H1 (cell line): ENCODE results near the gene DIP2C. TPM values are rescaled to one million over a fixed set of nuclear protein-coding genes. Genes with fewer than 3 reads are reported as not detected.

Source experiments
- CTCF ChIA-PET: fragments of 300-600 bp; sonication (Branson Sonifier 250); formaldehyde crosslinking; loops from one replicate; lab custom pipeline; 2021; ENCODE audit not compliant: partially characterized antibody; lab: Charles Lee
- POLR2A ChIA-PET: fragments of 300-600 bp; sonication (Branson Sonifier 250); formaldehyde crosslinking; loops from one replicate; lab custom pipeline; 2021; ENCODE audit warnings: inconsistent platforms; ENCODE audit not compliant: partially characterized antibody; lab: Charles Lee
- DNase-seq, 2 experiments: peaks; one replicate each; pipeline versions ENCODE4 v3.0.0 to v3.0.0-alpha.2; 2010 to 2022; ENCODE audit warnings: low spot score in 2 of 2, low read depth in 1 of 2, mixed read lengths in 1 of 2
- FAIRE-seq: peaks from 2 replicates; lab custom pipeline; 2011; peaks lifted over from hg19 to GRCh38; lab: Jason Lieb, UNC
- H2AFZ ChIP-seq: 2 replicates; pipeline ENCODE4 v1.8.1; 2012; ENCODE audit warnings: low read length, inconsistent platforms
- H2AK5ac ChIP-seq: 2 replicates; pipeline ENCODE4 v1.6.1; 2013; ENCODE audit warnings: low read depth, low read length
- H2BK120ac ChIP-seq: replicated peaks from 2 replicates; pipeline ENCODE3; 2013; ENCODE audit warnings: low read depth, low read length, inconsistent platforms
- H2BK12ac ChIP-seq: 2 replicates; pipeline ENCODE4 v1.6.1; 2013; ENCODE audit warnings: low read depth, low read length
- H2BK15ac ChIP-seq: 2 replicates; pipeline ENCODE4 v1.6.1; 2013; ENCODE audit warnings: low read length
- H2BK20ac ChIP-seq: 2 replicates; pipeline ENCODE4 v1.6.1; 2013; ENCODE audit warnings: low read length
- H2BK5ac ChIP-seq: 2 replicates; pipeline ENCODE4 v1.6.1; 2013; ENCODE audit warnings: low read depth, low read length
- H3K14ac ChIP-seq: 2 replicates; pipeline ENCODE4 v1.6.1; 2013; ENCODE audit warnings: inconsistent platforms; ENCODE audit not compliant: insufficient read length
- H3K18ac ChIP-seq: 2 replicates; pipeline ENCODE4 v1.6.1; 2013; ENCODE audit warnings: low read length; ENCODE audit errors: extremely low read depth
- H3K23ac ChIP-seq: 2 replicates; pipeline ENCODE4 v1.6.1; 2013; ENCODE audit warnings: inconsistent platforms; ENCODE audit not compliant: insufficient read length
- H3K23me2 ChIP-seq: 2 replicates; pipeline ENCODE4 v1.6.1; 2013; ENCODE audit warnings: low read depth, low read length
- H3K27ac ChIP-seq: 2 replicates; pipeline ENCODE4 v1.6.1; 2011; ENCODE audit warnings: low read depth, low read length, inconsistent platforms
- H3K27me3 ChIP-seq, 4 experiments: replicated peaks in 1 of 4; 1 replicate in 1 of 4; 2 replicates in 3 of 4; pipeline versions ENCODE4 v1.6.1 to v1.8.1; 2011 to 2013; ENCODE audit warnings: low read length in 3 of 4, mild to moderate bottlenecking in 3 of 4, inconsistent platforms in 2 of 4, mixed read lengths in 2 of 4, moderate library complexity in 1 of 4; ENCODE audit not compliant: control insufficient read depth in 3 of 4, insufficient read depth in 3 of 4; ENCODE audit errors: extremely low read depth in 1 of 4
- H3K36me3 ChIP-seq, 4 experiments: 2 replicates each; pipeline versions ENCODE4 v1.6.1 to v1.8.1; 2011 to 2013; ENCODE audit warnings: mild to moderate bottlenecking in 4 of 4, low read length in 3 of 4, moderate library complexity in 2 of 4, control low read depth in 1 of 4, inconsistent platforms in 1 of 4; ENCODE audit not compliant: insufficient read depth in 4 of 4, control insufficient read depth in 2 of 4
- H3K4ac ChIP-seq: replicated peaks from 2 replicates; pipeline ENCODE3; 2013; ENCODE audit warnings: low read length, low read depth, mixed read lengths, inconsistent platforms; ENCODE audit not compliant: insufficient read length
- H3K4me1 ChIP-seq, 4 experiments: replicated peaks in 1 of 4; 1 replicate in 1 of 4; 2 replicates in 3 of 4; pipeline versions ENCODE4 v1.6.1 to v1.8.1; 2011 to 2013; ENCODE audit warnings: low read length in 3 of 4, inconsistent platforms in 2 of 4, mixed read lengths in 1 of 4; ENCODE audit not compliant: insufficient read depth in 4 of 4, control insufficient read depth in 3 of 4
- H3K4me2 ChIP-seq, 2 experiments: 2 replicates each; pipeline versions ENCODE4 v1.6.1 to v1.8.1; 2011 to 2013; ENCODE audit warnings: low read depth in 2 of 2, low read length in 2 of 2, control low read depth in 1 of 2, inconsistent platforms in 1 of 2, mild to moderate bottlenecking in 1 of 2; ENCODE audit not compliant: insufficient read depth in 1 of 2
- H3K4me3 ChIP-seq, 4 experiments: fragments of 200-600, 300-600 bp in 1 of 4; sonication (generic), shearing (Covaris generic), sonication (Bioruptor Twin) in 1 of 4; 2 replicates each; pipeline versions ENCODE4 v1.5.1 to v1.8.1; 2011 to 2016; ENCODE audit warnings: low read length in 4 of 4, low read depth in 3 of 4, control low read depth in 2 of 4, inconsistent platforms in 2 of 4, mild to moderate bottlenecking in 2 of 4, mixed read lengths in 1 of 4, moderate library complexity in 1 of 4; ENCODE audit not compliant: insufficient read depth in 2 of 4; ENCODE audit errors: extremely low read depth in 1 of 4
- H3K56ac ChIP-seq: replicated peaks from 2 replicates; pipeline ENCODE3; 2013; ENCODE audit warnings: low read depth, mild to moderate bottlenecking, mixed read lengths, low read length, inconsistent platforms; ENCODE audit not compliant: insufficient read length
- H3K79me1 ChIP-seq: 2 replicates; pipeline ENCODE4 v1.6.1; 2013; ENCODE audit warnings: low read depth, low read length, control low read depth
- H3K79me2 ChIP-seq, 2 experiments: 2 replicates each; pipeline versions ENCODE4 v1.6.1 to v1.8.1; 2012 to 2013; ENCODE audit warnings: low read length in 2 of 2, mild to moderate bottlenecking in 2 of 2, inconsistent platforms in 1 of 2; ENCODE audit not compliant: insufficient read depth in 2 of 2, control insufficient read depth in 1 of 2
- H3K9ac ChIP-seq, 4 experiments: replicated peaks in 1 of 4; 1 replicate in 1 of 4; 2 replicates in 3 of 4; pipeline versions ENCODE4 v1.6.1 to v1.8.1; 2011 to 2013; ENCODE audit warnings: low read depth in 3 of 4, low read length in 3 of 4, control low read depth in 2 of 4, mild to moderate bottlenecking in 2 of 4, moderate library complexity in 2 of 4, inconsistent platforms in 1 of 4; ENCODE audit errors: extremely low read depth in 1 of 4
- H3K9me3 ChIP-seq, 2 experiments: 2 replicates each; pipeline versions ENCODE4 v1.6.1 to v1.8.1; 2012 to 2013; ENCODE audit warnings: mild to moderate bottlenecking in 2 of 2, moderate library complexity in 2 of 2, control low read depth in 1 of 2, inconsistent platforms in 1 of 2, low read depth in 1 of 2, low read length in 1 of 2, mixed read lengths in 1 of 2; ENCODE audit not compliant: insufficient read depth in 2 of 2
- H4K20me1 ChIP-seq, 2 experiments: replicated peaks in 1 of 2; 2 replicates each; pipeline versions ENCODE3 to v1.8.1; 2011 to 2013; ENCODE audit warnings: inconsistent platforms in 2 of 2, low read length in 2 of 2, mild to moderate bottlenecking in 1 of 2; ENCODE audit not compliant: insufficient read depth in 2 of 2, control insufficient read depth in 1 of 2
- H4K5ac ChIP-seq: 2 replicates; pipeline ENCODE4 v1.6.1; 2013; ENCODE audit warnings: low read length, low read depth, mixed read lengths, inconsistent platforms; ENCODE audit not compliant: insufficient read length
- H4K8ac ChIP-seq: 2 replicates; pipeline ENCODE4 v1.8.0; 2013; ENCODE audit warnings: mild to moderate bottlenecking, moderate library complexity, low read length, inconsistent platforms; ENCODE audit not compliant: insufficient read depth; ENCODE audit errors: extremely low read depth
- H4K91ac ChIP-seq: replicated peaks from 2 replicates; pipeline ENCODE3; 2013; ENCODE audit warnings: low read length, mixed read lengths, inconsistent platforms; ENCODE audit not compliant: insufficient read length
- CHD2 ChIP-seq: IDR thresholded peaks from 2 replicates; pipeline ENCODE4 v1.6.1; 2012; ENCODE audit warnings: low read length, improper control_type of control experiment
- CTCF ChIP-seq, 3 experiments: IDR thresholded peaks; 1 replicate in 2 of 3; 2 replicates in 1 of 3; pipeline versions ENCODE4 v1.5.1 to v1.6.1; 2011; ENCODE audit warnings: low read length in 3 of 3, mild to moderate bottlenecking in 3 of 3, inconsistent platforms in 2 of 3, low read depth in 1 of 3, moderate library complexity in 1 of 3; ENCODE audit not compliant: insufficient read depth in 1 of 3; ENCODE audit errors: control extremely low read depth in 1 of 3
- FOSL1 ChIP-seq: IDR thresholded peaks from 2 replicates; pipeline ENCODE4 v1.6.1; 2011; ENCODE audit warnings: mild to moderate bottlenecking, low read depth, low read length, moderate library complexity; ENCODE audit not compliant: insufficient read depth
- JUND ChIP-seq: IDR thresholded peaks from 2 replicates; pipeline ENCODE4 v1.6.1; 2011; ENCODE audit warnings: mild to moderate bottlenecking, improper control_type of control experiment, low read length
- MAFK ChIP-seq: IDR thresholded peaks from 2 replicates; pipeline ENCODE4 v1.6.1; 2012; ENCODE audit warnings: low read depth, mild to moderate bottlenecking, improper control_type of control experiment, low read length
- SIN3A ChIP-seq, 2 experiments: IDR thresholded peaks in 1 of 2; conservative IDR thresholded peaks in 1 of 2; 2 replicates each; pipeline ENCODE4 v1.6.1; 2011 to 2012; ENCODE audit warnings: low read length in 2 of 2, improper control_type of control experiment in 1 of 2, low read depth in 1 of 2, mild to moderate bottlenecking in 1 of 2
- TCF12 ChIP-seq: IDR thresholded peaks from 2 replicates; pipeline ENCODE4 v1.6.1; 2011; ENCODE audit warnings: low read depth, mild to moderate bottlenecking, low read length
- TEAD4 ChIP-seq: IDR thresholded peaks from 2 replicates; pipeline ENCODE4 v1.6.1; 2012; ENCODE audit warnings: low read depth, low read length, inconsistent platforms, mixed read lengths
- USF2 ChIP-seq: IDR thresholded peaks from 2 replicates; pipeline ENCODE4 v1.6.1; 2011; ENCODE audit warnings: low read length, improper control_type of control experiment
- WGBS, 2 experiments: shearing (Covaris generic) in 1 of 2; methylation state at CpG; one replicate each; pipeline versions ENCODE4 v1.1.6 to v1.1.7; 2013 to 2015; ENCODE audit warnings: low lambda C conversion rate in 2 of 2, mixed read lengths in 2 of 2, inconsistent platforms in 1 of 2, low coverage in 1 of 2, missing lambda C conversion rate in 1 of 2; ENCODE audit not compliant: insufficient replicate concordance in 2 of 2, insufficient coverage in 1 of 2, insufficient read length in 1 of 2; ENCODE audit errors: extremely low coverage in 1 of 2, missing lambda C conversion rate in 1 of 2; 5-methylcytosine and 5-hydroxymethylcytosine counted together
- polyA plus RNA-seq, 7 experiments: library from polyadenylated mRNA; depleted of rRNA in 3 of 7; stranded (reverse) in 5 of 7; unstranded in 2 of 7; fragments of >200 nt in 5 of 7; fragments of 200-250 nt in 2 of 7; gene quantifications; 1 replicate in 5 of 7; 2 replicates in 1 of 7; 4 replicates in 1 of 7; pipeline versions ENCODE4 v1.2.1 to v1.2.3, GENCODE V29; 2011 to 2013; ENCODE audit warnings: missing spikeins in 2 of 7, mixed read lengths in 2 of 7
- total RNA-seq: library from RNA; stranded (reverse); fragmentation: NEBNext Ultra II Directional; extraction: Animal tissue kit (Norgen Biotek cat#: 25700); gene quantifications from 2 replicates; pipeline ENCODE4 v1.2.1, GENCODE V29; 2021

DIP2C gene
- total and polyA plus RNA-seq, 2 of the 8 experiments (the other 6 are each of a cell fraction or from before 2014, with no cell fraction given) = 3.8 to 9.3 TPM

GRCh38 chr10:306675-307185, 382.7 kb downstream of the DIP2C start:
- H2BK12ac ChIP-seq = no peak overlapping the region
- CTCF ChIA-PET = interaction anchor here (0.6 to 0.7 kb wide), 3 partner anchors 33 to 403 kb away, joined by 3 read pairs; no protein-coding TSS in a partner anchor
- no peak overlapping the region for H2BK120ac ChIP-seq
- H3K23me2 ChIP-seq = peaks cover 4% of the 10 kb centered on the region; the same call in 1 of the 2 replicates
- H3K36me3 ChIP-seq = no peaks in the 10 kb centered on the region; a peak in 1 of 8 replicates
- H3K14ac ChIP-seq = no peak overlapping the region
- peaks cover 0 to 10% (median 3%) of the 10 kb centered on the region in 4 experiments; a peak in 6 of 7 replicates for H3K4me1 ChIP-seq
- H4K5ac ChIP-seq = no peak overlapping the region
- H4K20me1 ChIP-seq = peaks cover 0 to 7% of the 10 kb centered on the region in 2 experiments
- H3K9me3 ChIP-seq = no peaks in the 10 kb centered on the region
- peak in 1 of 2 experiments; percentile 58 for DNase-seq
- no peak overlapping the region for H3K27ac ChIP-seq
- POLR2A ChIA-PET = interaction anchor here (1.1 kb wide), 1 partner anchor 19 kb away, joined by 3 read pairs; no protein-coding TSS in a partner anchor
- H3K79me2 ChIP-seq = no peaks in the 10 kb centered on the region
- H3K18ac ChIP-seq = no peak overlapping the region
- H3K9ac ChIP-seq = no peak overlapping the region
- no peak overlapping the region for H4K91ac ChIP-seq
- no peaks in the 10 kb centered on the region for H3K79me1 ChIP-seq
- H3K4ac ChIP-seq = no peak overlapping the region
- no peak overlapping the region for H3K23ac ChIP-seq
- WGBS, 2 experiments = 59% methylated on average over 8 of the region's 8 CpGs; no CpG with 5 or more reads in 1 of the 2 experiments
- H4K8ac ChIP-seq = no peak overlapping the region
- no peak overlapping the region for H2BK5ac ChIP-seq
- no peak overlapping the region for H2BK15ac ChIP-seq
- no peak overlapping the region for H2AFZ ChIP-seq
- H3K4me2 ChIP-seq = no peak overlapping the region; a peak in 1 of 4 replicates
- H2AK5ac ChIP-seq = no peak overlapping the region
- H2BK20ac ChIP-seq = no peak overlapping the region
- no peak overlapping the region for H3K56ac ChIP-seq
- H3K27me3 ChIP-seq = no peaks in the 10 kb centered on the region
- FAIRE-seq = no peak
- H3K4me3 ChIP-seq = no peak overlapping the region
- TF ChIP-seq SIN3A (conservative IDR thresholded peaks at IDR 0.05 in 1 of 2, IDR thresholded peaks at IDR 0.05 in 1 of 2; ENCODE audit: low read depth in 1 of 2, low read length in 2 of 2) (peak in 1 of 2 experiments; percentile 44; a peak in 1 of 4 replicates), MAFK (no peak), USF2 (peak; percentile 51; the same call in 1 of the 2 replicates), FOSL1 (no peak), CHD2 (no peak), TEAD4 (0 out of 2 replicates have a peak, but pooled peaks have one; percentile 24), TCF12 (peak; percentile 88), JUND (no peak), CTCF (IDR thresholded peaks at IDR 0.05; ENCODE audit: control extremely low read depth in 1 of 3, insufficient read depth in 1 of 3, low read depth in 1 of 3, low read length in 3 of 3) (no peak)
